ENCODE results near the gene CPAMD8. TPM values are rescaled to one million over a fixed set of nuclear protein-coding genes. Genes with fewer than 3 reads are reported as not detected.
"Not testable (repeated sequence)": the region's sequence is repeated elsewhere in the genome, so short reads cannot be mapped to it uniquely, and the experiment has no call there.

Gene CPAMD8
- total RNA-seq, 2 experiments from 2014 or later = 0.31 to 0.88 TPM

- Mint-ChIP-seq H3K36me3 (peaks cover 3% of the 10 kb centered on the region), H3K4me3 (no peak overlapping the region), H3K27ac (no peak overlapping the region), H3K9me3 (peaks cover 8% of the 10 kb centered on the region), H3K27me3 (peaks cover 8% of the 10 kb centered on the region), H3K4me1 (ENCODE audit: low read depth) (no peaks in the 10 kb centered on the region)
- ChIA-PET POLR2A (no interaction called here), CTCF (no interaction called here)
- DNase-seq = no peak
- intact Hi-C loops (cut with micrococcal nuclease) = no loop called here
Observed at GRCh38 chr19:16978839-16979802, 47.5 kb downstream of the CPAMD8 start.

- Mint-ChIP-seq H3K9me3 (no peaks in the 10 kb centered on the region), H3K4me1 (ENCODE audit: low read depth) (no peaks in the 10 kb centered on the region), H3K4me3 (no peak overlapping the region), H3K36me3 (no peaks in the 10 kb centered on the region), H3K27ac (no peak overlapping the region), H3K27me3 (peaks cover 5% of the 10 kb centered on the region)
- POLR2A ChIA-PET = no interaction called here
- CTCF ChIA-PET = no interaction called here
- no peak for DNase-seq
- intact Hi-C loops (cut with micrococcal nuclease) = no loop called here
Observed at GRCh38 chr19:16978156-16978555, 48.5 kb downstream of the CPAMD8 start.

GRCh38 chr19:16977306-16977705, 49.3 kb downstream of the CPAMD8 start:
- DNase-seq = no peak
- POLR2A ChIA-PET = no interaction called here
- H3K9me3 Mint-ChIP-seq = no peaks in the 10 kb centered on the region
- CTCF ChIA-PET = no interaction called here
- H3K4me3 Mint-ChIP-seq = no peak overlapping the region
- peaks cover 5% of the 10 kb centered on the region for H3K27me3 Mint-ChIP-seq
- intact Hi-C loops (cut with micrococcal nuclease) = no loop called here
- no peaks in the 10 kb centered on the region for H3K4me1 Mint-ChIP-seq (ENCODE audit: low read depth)
- no peaks in the 10 kb centered on the region for H3K36me3 Mint-ChIP-seq
- H3K27ac Mint-ChIP-seq = no peak overlapping the region

- no peak overlapping the region for H3K27ac Mint-ChIP-seq
- H3K27me3 Mint-ChIP-seq = peaks cover 5% of the 10 kb centered on the region
- intact Hi-C loops (cut with micrococcal nuclease) = no loop called here
- DNase-seq = no peak
- ChIA-PET POLR2A (no interaction called here), CTCF (no interaction called here)
- no peaks in the 10 kb centered on the region for H3K9me3 Mint-ChIP-seq
- no peaks in the 10 kb centered on the region for H3K36me3 Mint-ChIP-seq
- no peak overlapping the region for H3K4me3 Mint-ChIP-seq
- no peaks in the 10 kb centered on the region for H3K4me1 Mint-ChIP-seq (ENCODE audit: low read depth)
Observed at GRCh38 chr19:16976446-16976845, 50.2 kb downstream of the CPAMD8 start.

DNA sequence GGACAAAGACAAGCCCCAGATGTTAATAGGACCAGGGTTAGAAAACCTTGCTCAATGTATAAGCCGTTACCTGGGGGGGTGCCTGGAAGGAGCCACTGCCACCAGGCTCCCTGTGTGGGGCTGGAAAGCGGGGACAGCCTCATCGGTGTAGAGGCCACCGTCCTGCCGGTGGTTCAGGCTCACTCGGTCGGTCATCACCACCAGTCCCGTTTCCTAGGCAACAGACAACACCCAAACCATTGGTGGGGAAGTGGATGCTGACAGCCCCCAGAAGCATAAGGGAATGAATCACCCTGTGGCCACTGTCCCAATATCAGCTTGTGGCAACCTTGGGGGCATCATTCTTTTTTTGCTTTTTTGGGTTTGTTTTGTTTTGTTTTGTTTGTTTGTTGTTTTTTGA, 55.8 kb downstream of the CPAMD8 start:
- POLR2A ChIA-PET = no interaction called here
- CTCF ChIA-PET = no interaction called here

DNA sequence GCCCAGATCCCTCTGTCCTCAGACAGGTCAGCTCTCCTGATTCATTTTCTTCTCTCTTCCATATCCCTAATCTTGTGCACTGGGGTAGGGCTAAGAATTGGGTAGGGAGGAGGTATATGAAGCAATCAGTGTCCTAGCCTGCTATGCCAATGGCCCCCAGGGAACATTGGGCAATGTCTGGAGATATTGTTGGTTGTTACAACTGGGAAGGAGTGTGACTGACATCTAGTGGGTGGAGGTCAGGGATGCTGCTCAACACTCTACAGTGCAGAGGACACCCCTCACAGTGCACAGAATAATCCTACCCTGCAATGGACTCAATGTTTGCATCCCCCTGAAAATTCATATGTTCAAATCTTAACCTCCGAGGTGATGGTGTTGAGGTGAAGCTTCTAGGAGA, 57.5 kb downstream of the CPAMD8 start:
- intact Hi-C loops (cut with micrococcal nuclease) = no loop called here
- Mint-ChIP-seq H3K27ac (no peak overlapping the region), H3K4me1 (ENCODE audit: low read depth) (no peaks in the 10 kb centered on the region), H3K27me3 (no peaks in the 10 kb centered on the region), H3K4me3 (no peak overlapping the region), H3K9me3 (peaks cover 16% of the 10 kb centered on the region), H3K36me3 (peaks cover 4% of the 10 kb centered on the region)
- ChIA-PET CTCF (no interaction called here), POLR2A (no interaction called here)
- DNase-seq = no peak

More for the DNA sequence above, 55.8 kb downstream of the CPAMD8 start:
- no peak overlapping the region for H3K4me3 Mint-ChIP-seq
- H3K27ac Mint-ChIP-seq = no peak overlapping the region
- H3K9me3 Mint-ChIP-seq = peaks cover 16% of the 10 kb centered on the region
- no peaks in the 10 kb centered on the region for H3K27me3 Mint-ChIP-seq
- peaks cover 4% of the 10 kb centered on the region for H3K36me3 Mint-ChIP-seq
- no peak for DNase-seq
- H3K4me1 Mint-ChIP-seq (ENCODE audit: low read depth) = no peaks in the 10 kb centered on the region
- intact Hi-C loops (cut with micrococcal nuclease) = no loop called here

DNA sequence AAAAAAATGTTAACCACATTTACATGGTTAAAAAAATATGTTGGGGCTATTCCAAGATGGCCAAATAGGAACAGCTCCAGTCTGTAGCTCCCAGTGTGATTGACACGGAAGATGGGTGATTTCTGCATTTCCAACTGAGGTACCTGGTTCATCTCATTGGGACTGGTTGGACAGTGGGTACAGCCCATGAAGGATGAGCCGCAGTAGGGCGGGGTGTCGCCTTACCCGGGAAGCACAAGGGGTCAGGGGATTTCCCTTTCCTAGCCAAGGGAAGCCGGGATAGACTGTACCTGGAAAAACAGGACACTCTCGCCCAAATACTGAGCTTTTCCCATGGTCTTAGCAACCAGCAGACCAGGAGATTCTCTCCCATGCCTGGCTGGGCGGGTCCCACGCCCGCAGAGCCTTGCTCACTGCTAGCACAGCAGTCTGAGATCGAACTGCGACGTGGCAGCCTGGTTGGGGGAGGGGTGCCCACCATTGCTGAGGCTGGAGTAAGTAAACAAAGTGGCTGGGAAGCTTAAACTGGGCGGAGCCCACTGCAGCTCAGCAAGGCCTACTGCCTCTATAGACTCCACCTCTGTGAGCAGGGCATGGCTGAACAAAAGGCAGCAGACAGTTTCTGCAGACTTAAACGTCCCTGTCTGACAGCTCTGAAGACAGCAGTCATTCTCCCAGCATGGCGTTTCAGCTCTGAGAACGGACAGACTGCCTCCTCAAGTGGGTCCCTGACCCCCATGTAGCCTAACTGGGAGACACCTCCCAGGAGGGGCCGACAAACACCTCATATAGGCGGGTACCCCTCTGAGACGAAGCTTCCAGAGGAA, 65.4 kb downstream of the CPAMD8 start:
- H3K27me3 Mint-ChIP-seq; POLR2A ChIA-PET; H3K27ac Mint-ChIP-seq; H3K4me3 Mint-ChIP-seq; CTCF ChIA-PET; DNase-seq; intact Hi-C loops (cut with micrococcal nuclease); H3K9me3 Mint-ChIP-seq; H3K36me3 Mint-ChIP-seq; H3K4me1 Mint-ChIP-seq (ENCODE audit: low read depth): not testable (repeated sequence)

DNA sequence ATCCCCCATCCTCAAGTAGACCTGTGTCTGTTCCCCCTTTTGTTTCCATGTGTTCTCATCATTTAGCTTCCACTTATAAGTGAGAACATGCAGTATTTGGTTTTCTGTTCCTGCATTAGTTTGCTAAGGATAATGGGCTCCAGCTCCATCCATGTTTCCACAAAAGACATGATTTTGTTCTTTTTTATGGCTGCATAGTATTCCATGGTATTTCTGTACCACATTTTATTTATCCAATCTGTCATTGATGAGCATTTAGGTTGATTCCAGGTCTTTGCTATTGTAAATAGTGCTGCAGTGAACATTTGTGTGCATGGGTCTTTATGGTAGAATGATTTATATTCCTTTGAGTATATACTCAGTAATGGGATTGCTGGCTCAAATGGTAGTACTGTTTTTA, 68.3 kb downstream of the CPAMD8 start:
- CTCF ChIA-PET; H3K36me3 Mint-ChIP-seq; POLR2A ChIA-PET; H3K4me1 Mint-ChIP-seq (ENCODE audit: low read depth); DNase-seq; intact Hi-C loops (cut with micrococcal nuclease); H3K27ac Mint-ChIP-seq; H3K27me3 Mint-ChIP-seq; H3K4me3 Mint-ChIP-seq; H3K9me3 Mint-ChIP-seq: not testable (repeated sequence)

- no peak for DNase-seq
- intact Hi-C loops (cut with micrococcal nuclease) = no loop called here
- H3K4me3 Mint-ChIP-seq = no peak overlapping the region
- no peak overlapping the region for H3K27ac Mint-ChIP-seq
- no peaks in the 10 kb centered on the region for H3K4me1 Mint-ChIP-seq (ENCODE audit: low read depth)
- H3K9me3 Mint-ChIP-seq = no peaks in the 10 kb centered on the region
- ChIA-PET POLR2A (no interaction called here), CTCF (no interaction called here)
- peaks cover 7% of the 10 kb centered on the region for H3K27me3 Mint-ChIP-seq
- no peaks in the 10 kb centered on the region for H3K36me3 Mint-ChIP-seq
Observed at GRCh38 chr19:16957855-16958254, 68.8 kb downstream of the CPAMD8 start.

DNA sequence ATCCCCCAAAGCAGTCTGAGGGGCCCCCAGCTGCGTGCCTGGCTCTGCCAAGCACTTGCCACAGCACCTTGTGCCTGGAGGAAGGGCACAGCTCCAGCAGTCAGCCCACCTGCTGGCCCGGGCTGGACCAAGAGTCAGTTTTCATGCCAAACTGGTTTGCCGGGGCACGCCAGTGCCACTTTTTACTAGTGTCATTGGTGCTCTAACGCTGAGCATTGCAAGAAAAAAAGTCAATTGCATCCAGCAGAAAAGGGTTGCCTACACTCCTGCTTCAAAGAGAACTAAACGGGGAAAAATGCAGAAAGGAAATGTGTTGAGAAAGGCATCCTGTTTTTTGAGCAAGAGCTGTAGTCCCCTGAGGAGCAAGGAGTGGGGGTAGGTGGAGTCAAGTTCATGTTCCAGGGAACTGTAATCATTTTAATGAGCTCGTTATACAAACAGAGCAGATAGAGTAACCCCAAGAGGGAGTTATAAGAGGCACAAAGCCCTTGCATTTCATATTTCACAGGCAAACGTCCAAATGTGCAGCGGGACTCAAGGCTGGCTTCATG, 69.4 kb downstream of the CPAMD8 start:
- ChIA-PET POLR2A (no interaction called here), CTCF (no interaction called here)
- Mint-ChIP-seq H3K36me3 (no peaks in the 10 kb centered on the region), H3K4me3 (no peak overlapping the region), H3K27ac (no peak overlapping the region), H3K27me3 (peaks cover 7% of the 10 kb centered on the region), H3K4me1 (ENCODE audit: low read depth) (no peaks in the 10 kb centered on the region), H3K9me3 (no peaks in the 10 kb centered on the region)
- no peak for DNase-seq
- intact Hi-C loops (cut with micrococcal nuclease) = no loop called here

GRCh38 chr19:16955161-16955560, 71.4 kb downstream of the CPAMD8 start:
- H3K9me3 Mint-ChIP-seq = no peaks in the 10 kb centered on the region
- H3K36me3 Mint-ChIP-seq = no peaks in the 10 kb centered on the region
- CTCF ChIA-PET = no interaction called here
- H3K4me1 Mint-ChIP-seq (ENCODE audit: low read depth) = no peaks in the 10 kb centered on the region
- no peak overlapping the region for H3K4me3 Mint-ChIP-seq
- DNase-seq = no peak
- POLR2A ChIA-PET = no interaction called here
- H3K27ac Mint-ChIP-seq = no peak overlapping the region
- peaks cover 5% of the 10 kb centered on the region for H3K27me3 Mint-ChIP-seq
- intact Hi-C loops (cut with micrococcal nuclease) = no loop called here

GRCh38 chr19:16952046-16952445, 74.6 kb downstream of the CPAMD8 start:
- DNase-seq = no peak
- Mint-ChIP-seq H3K4me3 (no peak overlapping the region), H3K27me3 (peaks cover 3% of the 10 kb centered on the region), H3K4me1 (ENCODE audit: low read depth) (no peaks in the 10 kb centered on the region), H3K9me3 (no peaks in the 10 kb centered on the region), H3K27ac (no peak overlapping the region), H3K36me3 (no peaks in the 10 kb centered on the region)
- CTCF ChIA-PET = no interaction called here
- intact Hi-C loops (cut with micrococcal nuclease) = no loop called here
- POLR2A ChIA-PET = interaction anchor here (0.6 kb wide), 1 partner anchor 868 kb away, joined by 8 read pairs; no protein-coding TSS in a partner anchor
